Common myeloid progenitor, CD34-positive (primary cell): ENCODE measurements around the gene KCNJ4.
"Not testable (repeated sequence)": the region's sequence is repeated elsewhere in the genome, so short reads cannot be mapped to it uniquely, and the experiment has no call there.

ENCODE experiments used
- CTCF ChIA-PET: fragments of 350-600 bp; sonication (Branson Sonifier 250); formaldehyde crosslinking; loops from one replicate; lab custom pipeline; 2021; ENCODE audit warnings: antibody characterized with exemption; lab: Charles Lee
- POLR2A ChIA-PET: fragments of 350-600 bp; sonication (Branson Sonifier 250); formaldehyde crosslinking; loops from one replicate; lab custom pipeline; 2021; ENCODE audit warnings: antibody characterized with exemption; lab: Charles Lee
- DNase-seq, 3 donors: peaks; one replicate each; pipeline versions ENCODE4 v3.0.0 to v3.0.0-alpha.2; 2013
- H3K27ac ChIP-seq, 2 experiments: 1 replicate in 1 of 2; 2 replicates in 1 of 2; pipeline ENCODE4 v1.7.0; 2013; ENCODE audit warnings: inconsistent platforms in 2 of 2, low read length in 2 of 2, mild to moderate bottlenecking in 2 of 2, low read depth in 1 of 2, moderate library complexity in 1 of 2; ENCODE audit not compliant: severe bottlenecking in 2 of 2, insufficient read depth in 1 of 2, poor library complexity in 1 of 2
- H3K27me3 ChIP-seq, 5 experiments: replicated peaks in 2 of 5; 1 replicate in 3 of 5; 2 replicates in 2 of 5; pipeline versions ENCODE4 v1.6.1 to v1.7.0; 2013; ENCODE audit warnings: low read length in 4 of 5, mild to moderate bottlenecking in 2 of 5, moderate library complexity in 2 of 5, inconsistent platforms in 1 of 5; ENCODE audit not compliant: insufficient read depth in 5 of 5, control insufficient read depth in 4 of 5
- H3K36me3 ChIP-seq, 4 experiments: 1 replicate in 2 of 4; 2 replicates in 2 of 4; pipeline versions ENCODE4 v1.6.1 to v1.7.0; 2013; ENCODE audit warnings: low read length in 3 of 4, control low read depth in 1 of 4, mild to moderate bottlenecking in 1 of 4; ENCODE audit not compliant: control insufficient read depth in 4 of 4, insufficient read depth in 4 of 4
- H3K4me1 ChIP-seq, 4 experiments: 1 replicate in 3 of 4; 2 replicates in 1 of 4; pipeline versions ENCODE4 v1.6.1 to v1.7.1; 2013; ENCODE audit warnings: low read length in 3 of 4, mild to moderate bottlenecking in 3 of 4, control low read depth in 1 of 4, inconsistent platforms in 1 of 4, moderate library complexity in 1 of 4; ENCODE audit not compliant: control insufficient read depth in 4 of 4, insufficient read depth in 4 of 4; ENCODE audit errors: control extremely low read depth in 1 of 4
- H3K4me3 ChIP-seq, 7 experiments: 1 replicate in 4 of 7; 2 replicates in 3 of 7; pipeline versions ENCODE4 v1.5.1 to v1.7.0; 2013; ENCODE audit warnings: mild to moderate bottlenecking in 7 of 7, low read length in 6 of 7, moderate library complexity in 6 of 7, inconsistent platforms in 2 of 7, low read depth in 2 of 7, control low read depth in 1 of 7; ENCODE audit not compliant: insufficient read depth in 4 of 7, control insufficient read depth in 1 of 7; ENCODE audit errors: extremely low read depth in 1 of 7
- H3K9me3 ChIP-seq, 5 experiments: 1 replicate in 4 of 5; 2 replicates in 1 of 5; pipeline versions ENCODE4 v1.6.1 to v1.7.1; 2013; ENCODE audit warnings: low read length in 4 of 5, mild to moderate bottlenecking in 2 of 5, inconsistent platforms in 1 of 5, low read depth in 1 of 5, moderate library complexity in 1 of 5; ENCODE audit not compliant: control insufficient read depth in 4 of 5, insufficient read depth in 2 of 5; ENCODE audit errors: control extremely low read depth in 1 of 5
- WGBS: methylation state at CpG from one replicate; pipeline ENCODE4 v1.1.5; 2013; ENCODE audit not compliant: insufficient coverage; 5-methylcytosine and 5-hydroxymethylcytosine counted together

The KCNJ4 gene

DNA sequence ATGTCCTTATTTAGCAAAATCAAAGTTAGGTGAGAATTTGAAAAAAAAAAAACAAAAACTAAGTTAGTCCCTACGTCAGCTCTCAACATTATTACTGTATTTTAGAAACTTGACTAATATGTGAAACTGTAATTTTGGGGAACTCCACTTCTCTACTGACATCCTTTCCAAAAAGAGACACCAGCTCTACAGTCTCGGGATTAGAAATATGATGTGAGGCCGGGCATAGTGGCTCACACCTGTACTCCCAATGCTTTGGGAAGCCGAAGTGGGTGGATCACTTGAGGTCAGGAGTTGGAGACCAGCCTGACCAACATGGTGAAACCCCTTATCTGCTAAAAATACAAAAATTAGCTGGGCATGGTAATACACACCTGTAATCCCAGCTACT lies 65.6 kb downstream of the KCNJ4 start:
- POLR2A ChIA-PET, DNase-seq, H3K4me3 ChIP-seq, H3K9me3 ChIP-seq, H3K27ac ChIP-seq, CTCF ChIA-PET, H3K27me3 ChIP-seq, H3K36me3 ChIP-seq: not testable (repeated sequence)
- WGBS = no CpG with 5 or more reads among the region's 4 CpGs
- H3K4me1 ChIP-seq = peaks cover 0 to 20% (median 13%) of the 10 kb centered on the region in 4 experiments

DNA sequence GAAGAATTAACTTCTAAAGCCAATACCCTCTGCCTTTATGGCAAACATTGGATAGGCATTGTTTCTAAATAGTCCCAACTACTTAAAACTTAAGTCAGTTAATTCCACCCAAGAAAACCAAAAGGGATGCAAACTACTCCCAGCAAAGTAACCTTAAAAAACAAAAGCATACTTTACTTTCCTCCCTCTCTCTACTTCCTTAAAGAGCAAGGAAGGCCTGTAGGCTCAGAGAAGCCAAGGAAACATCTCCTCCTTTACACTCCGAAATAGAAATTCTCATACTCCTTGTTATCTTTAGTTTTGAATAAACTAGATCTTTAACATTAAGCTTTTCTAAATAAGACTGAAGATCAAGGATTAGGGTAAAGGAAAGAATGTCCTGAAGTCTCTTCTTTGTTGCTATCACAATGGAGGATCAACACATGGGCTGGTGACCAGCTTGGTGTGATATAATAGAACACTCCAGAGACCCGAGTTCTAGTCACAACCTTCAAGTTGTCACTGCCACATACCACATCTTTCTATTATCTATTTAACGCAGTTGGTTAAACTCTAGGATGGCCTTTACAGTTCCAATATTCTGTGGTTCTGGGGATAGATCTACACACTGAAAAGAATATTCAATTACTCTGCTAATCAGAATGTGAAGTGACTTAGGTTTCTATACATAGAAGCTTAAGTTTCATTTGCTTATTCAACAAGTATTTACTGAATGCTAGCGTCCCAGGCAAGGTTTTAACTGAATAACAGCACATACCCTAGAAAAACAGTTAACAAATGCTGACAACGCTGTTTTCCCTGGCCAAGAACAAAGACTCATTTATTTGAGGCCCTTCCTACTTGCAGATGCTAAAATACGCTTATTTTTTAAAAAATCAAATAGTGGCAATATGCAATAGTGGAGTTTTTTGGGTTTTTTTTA lies 66.2 kb downstream of the KCNJ4 start:
- peaks cover 0 to 14% (median 7%) of the 10 kb centered on the region in 4 experiments for H3K4me1 ChIP-seq
- H3K27me3 ChIP-seq, H3K36me3 ChIP-seq, H3K9me3 ChIP-seq, H3K4me3 ChIP-seq, POLR2A ChIA-PET, H3K27ac ChIP-seq, CTCF ChIA-PET, DNase-seq: not testable (repeated sequence)
- 100% methylated on average over 2 of the region's 6 CpGs for WGBS

DNA sequence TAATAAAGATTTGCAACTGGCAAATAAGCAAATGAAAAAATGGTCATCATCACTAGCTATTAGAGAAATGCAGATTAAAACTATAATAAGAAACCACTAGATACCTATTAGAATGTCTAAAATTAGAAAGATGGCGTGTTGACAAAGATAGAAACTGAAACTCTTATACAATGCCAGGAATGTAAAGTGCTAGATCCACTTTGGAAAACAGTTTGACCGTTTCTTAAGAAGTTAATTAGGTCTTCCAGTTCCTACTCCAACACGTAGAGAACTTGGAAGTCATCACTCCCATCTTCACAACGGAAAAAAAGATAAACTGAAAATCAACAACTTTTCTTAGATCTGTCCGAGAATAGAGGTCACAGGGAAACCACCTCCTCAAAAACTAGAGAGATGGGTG lies 68.1 kb downstream of the KCNJ4 start:
- H3K4me3 ChIP-seq, H3K36me3 ChIP-seq, H3K4me1 ChIP-seq, H3K9me3 ChIP-seq, H3K27ac ChIP-seq, H3K27me3 ChIP-seq, POLR2A ChIA-PET, DNase-seq, CTCF ChIA-PET: not testable (repeated sequence)
- 100% methylated on average over 3 of the region's 5 CpGs for WGBS

DNA sequence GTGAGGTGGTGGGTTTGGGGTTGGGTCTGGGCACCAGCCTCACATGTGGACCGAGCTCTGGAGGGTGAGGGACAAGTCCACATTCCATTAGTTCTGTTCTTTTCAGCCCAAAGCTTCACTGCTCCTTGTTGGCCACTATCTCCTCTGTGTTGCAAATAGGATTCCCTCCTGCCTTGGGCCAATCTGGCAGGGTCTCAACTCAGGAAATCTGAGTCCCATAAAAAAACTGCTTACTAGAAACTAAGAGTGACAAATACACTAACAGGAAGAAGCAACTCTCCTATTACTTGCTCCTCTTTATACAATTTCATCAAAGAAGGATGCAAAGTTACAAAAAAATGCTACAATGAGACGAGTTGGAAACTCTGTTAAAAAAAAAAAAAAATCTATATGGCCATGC lies 71.6 kb downstream of the KCNJ4 start:
- Histone ChIP-seq H3K36me3 (peaks cover 0 to 6% (median 1%) of the 10 kb centered on the region in 4 experiments), H3K4me1 (no peaks in the 10 kb centered on the region), H3K27me3 (no peaks in the 10 kb centered on the region), H3K4me3 (no peak overlapping the region), H3K27ac (no peak overlapping the region), H3K9me3 (no peaks in the 10 kb centered on the region)
- no peak for DNase-seq
- no CpG with 5 or more reads among the region's 2 CpGs for WGBS
- ChIA-PET POLR2A (no interaction called here), CTCF (no interaction called here)

DNA sequence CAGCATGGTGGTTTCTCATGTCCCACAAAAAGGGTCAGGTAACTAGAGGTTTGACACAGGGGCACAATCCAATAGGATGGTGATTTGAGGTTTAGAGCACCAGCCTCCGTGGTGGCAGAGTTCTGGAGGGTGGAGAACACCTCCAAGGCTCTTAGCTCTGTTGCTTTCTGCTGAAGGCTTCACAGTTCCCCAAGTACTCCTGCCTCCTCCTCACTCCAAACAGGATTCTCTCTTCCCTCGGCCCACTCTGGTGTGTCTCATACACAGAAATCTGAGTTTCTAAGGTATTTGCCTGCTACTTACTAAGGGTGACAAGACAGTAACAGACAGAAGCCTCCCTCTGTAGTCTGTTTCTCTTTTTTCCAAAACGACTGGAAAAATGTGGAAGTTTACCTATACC lies 73.6 kb downstream of the KCNJ4 start:
- H3K27me3 ChIP-seq, POLR2A ChIA-PET, H3K36me3 ChIP-seq, DNase-seq, H3K4me3 ChIP-seq, H3K27ac ChIP-seq, H3K4me1 ChIP-seq, CTCF ChIA-PET, H3K9me3 ChIP-seq: not testable (repeated sequence)
- 100% methylated on average over 2 of the region's 3 CpGs for WGBS
